Measurements from ENCODE around the gene CYBRD1. TPM values are rescaled to one million over a fixed set of nuclear protein-coding genes. Genes with fewer than 3 reads are reported as not detected.

CYBRD1 gene
- total and polyA plus RNA-seq, 12 donors, result 17.6 to 346 (median 217) TPM

- H3K4me1 ChIP-seq (replicated peaks in 1 of 2), result no peaks in the 10 kb centered on the region
- intact Hi-C loops (cut with DNase I), result loop anchor here in 1 of 2 donors (10.0 kb wide), 1 partner anchor 531 kb away; the partner anchor contains the start of gene DLX2
- no peaks in the 10 kb centered on the region for H3K9me3 ChIP-seq (replicated peaks in 1 of 3)
- H3K4me3 ChIP-seq, result no peak overlapping the region
- no peaks in the 10 kb centered on the region for H3K27me3 ChIP-seq
- H3K36me3 ChIP-seq (replicated peaks in 1 of 2), result no peaks in the 10 kb centered on the region
- H3K27ac ChIP-seq, result no peak overlapping the region
- 22 to 31% (median 26%) methylated on average over 17 to 21 of the region's 21 CpGs for WGBS, 4 donors
- DNase-seq, result peak; percentile 76 to 92 (median 83)
- TF ChIP-seq CTCF (IDR thresholded peaks at IDR 0.05), result peak; percentile 93 to 98 (median 97)
- no peak for TF ChIP-seq POLR2A (IDR thresholded peaks at IDR 0.05)
These were observed 52.0 kb downstream of the CYBRD1 start for GRCh38 chr2:171574149-171574795.

GRCh38 chr2:171575606-171576005 lies 53.3 kb downstream of the CYBRD1 start:
- Histone ChIP-seq H3K4me3 (no peak overlapping the region), H3K27me3 (no peaks in the 10 kb centered on the region), H3K36me3 (replicated peaks in 1 of 2) (no peaks in the 10 kb centered on the region), H3K9me3 (replicated peaks in 1 of 3) (no peaks in the 10 kb centered on the region), H3K27ac (no peak overlapping the region), H3K4me1 (replicated peaks in 1 of 2) (no peaks in the 10 kb centered on the region)
- DNase-seq, result no peak
- TF ChIP-seq POLR2A (IDR thresholded peaks at IDR 0.05) (no peak), CTCF (IDR thresholded peaks at IDR 0.05) (no peak)
- 80 to 89% (median 82%) methylated on average over 5 of the region's 5 CpGs for WGBS, 4 donors
- intact Hi-C loops (cut with DNase I), result loop anchor here in 1 of 2 donors (10.0 kb wide), 1 partner anchor 529 kb away; the partner anchor contains the start of gene DLX2

- intact Hi-C loops (cut with DNase I), result loop anchor here in 1 of 2 donors (10.0 kb wide), 1 partner anchor 527 kb away; the partner anchor contains the start of gene DLX2
- no peak overlapping the region for H3K4me3 ChIP-seq
- TF ChIP-seq POLR2A (IDR thresholded peaks at IDR 0.05), result no peak
- no peak for TF ChIP-seq CTCF (IDR thresholded peaks at IDR 0.05)
- WGBS, 4 donors, result 82 to 88% (median 87%) methylated on average over 4 of the region's 4 CpGs
- H3K4me1 ChIP-seq (replicated peaks in 1 of 2), result no peaks in the 10 kb centered on the region
- DNase-seq, result no peak
- H3K27me3 ChIP-seq, result no peaks in the 10 kb centered on the region
- H3K27ac ChIP-seq, result no peak overlapping the region
- H3K9me3 ChIP-seq (replicated peaks in 1 of 3), result no peaks in the 10 kb centered on the region
- no peaks in the 10 kb centered on the region for H3K36me3 ChIP-seq (replicated peaks in 1 of 2)
These were observed 56.0 kb downstream of the CYBRD1 start for GRCh38 chr2:171578127-171578803.

DNA sequence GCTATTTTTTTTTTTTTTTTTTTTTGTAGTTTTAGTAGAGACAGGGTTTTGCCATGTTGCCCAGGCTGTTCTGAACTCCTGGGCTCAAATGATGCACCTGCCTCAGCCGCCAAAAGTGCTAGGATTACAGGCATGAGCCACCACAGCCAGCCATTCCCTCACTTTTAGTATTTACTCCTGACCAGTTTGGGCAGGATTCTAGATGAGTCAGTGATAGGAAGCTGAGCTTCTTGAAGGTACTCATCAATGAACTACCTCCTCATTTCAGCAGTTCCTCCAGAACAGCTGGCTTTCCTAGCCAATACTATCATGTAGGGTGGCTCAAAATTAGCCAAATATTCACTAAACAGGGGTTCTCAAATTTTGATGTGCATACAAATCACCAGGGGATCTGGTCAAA lies 57.2 kb downstream of the CYBRD1 start:
- WGBS, 4 donors, result 89 to 100% (median 95%) methylated on average over 1 of the region's 1 CpG
- no peaks in the 10 kb centered on the region for H3K4me1 ChIP-seq (replicated peaks in 1 of 2)
- H3K4me3 ChIP-seq, result no peak overlapping the region
- H3K27me3 ChIP-seq, result no peaks in the 10 kb centered on the region
- no peak for DNase-seq
- no peaks in the 10 kb centered on the region for H3K9me3 ChIP-seq (replicated peaks in 1 of 3)
- intact Hi-C loops (cut with DNase I), result loop anchor here in 1 of 2 donors (10.0 kb wide), 1 partner anchor 525 kb away; the partner anchor contains the start of gene DLX2
- H3K36me3 ChIP-seq (replicated peaks in 1 of 2), result no peaks in the 10 kb centered on the region
- TF ChIP-seq CTCF (IDR thresholded peaks at IDR 0.05), result no peak
- no peak for TF ChIP-seq POLR2A (IDR thresholded peaks at IDR 0.05)
- H3K27ac ChIP-seq, result no peak overlapping the region
